OCI-LY3 (cell line): Measurements from ENCODE around the gene FAP.
A peak's percentile ranks its signal among the peaks of the same experiment; 100 is the strongest.

ENCODE experiments used
- H2AFZ ChIP-seq: fragments of 200-600, 300-600 bp; shearing (Covaris generic); 2 replicates; pipeline ENCODE4 v1.6.0; 2014; ENCODE audit warnings: antibody characterized with exemption, low read depth, low read length
- H3K27ac ChIP-seq: fragments of 200-600, 300-600 bp; sonication (generic); 2 replicates; pipeline ENCODE4 v1.5.1; 2014; ENCODE audit warnings: mild to moderate bottlenecking, low read length, moderate library complexity, mixed read lengths
- H3K27me3 ChIP-seq: fragments of 200-600, 300-600 bp; sonication (generic); 2 replicates; pipeline ENCODE4 v1.6.1; 2014; ENCODE audit warnings: low read depth, low read length, mixed read lengths
- H3K36me3 ChIP-seq: fragments of 200-600, 300-600 bp; sonication (generic); replicated peaks from 2 replicates; pipeline ENCODE3; 2014; ENCODE audit warnings: low read depth, low read length, mixed read lengths
- H3K4me1 ChIP-seq: fragments of 300-600, 200-600 bp; sonication (generic); 2 replicates; pipeline ENCODE4 v1.6.1; 2014; ENCODE audit warnings: low read length, mixed read lengths
- H3K4me2 ChIP-seq: fragments of 200-600, 300-600 bp; sonication (generic); 2 replicates; pipeline ENCODE4 v1.6.1; 2014; ENCODE audit warnings: low read length, mixed read lengths
- H3K4me3 ChIP-seq: fragments of 300-600, 200-600 bp; sonication (generic); 2 replicates; pipeline ENCODE4 v1.5.1; 2014; ENCODE audit warnings: antibody characterized with exemption, mild to moderate bottlenecking, low read length, moderate library complexity
- H3K79me2 ChIP-seq: fragments of 300-600, 200-600 bp; shearing (Covaris generic); 2 replicates; pipeline ENCODE4 v1.6.1; 2014; ENCODE audit warnings: mild to moderate bottlenecking, low read length, mixed read lengths
- H3K9ac ChIP-seq: fragments of 300-600, 200-600 bp; shearing (Covaris generic); 2 replicates; pipeline ENCODE4 v1.6.0; 2014; ENCODE audit warnings: mild to moderate bottlenecking, low read length, moderate library complexity
- H3K9me3 ChIP-seq: fragments of 200-600, 300-600 bp; shearing (Covaris generic); 2 replicates; pipeline ENCODE4 v1.6.1; 2014; ENCODE audit warnings: low read length, mixed read lengths; ENCODE audit not compliant: insufficient read depth
- H4K20me1 ChIP-seq: fragments of 200-600, 300-600 bp; sonication (generic); 2 replicates; pipeline ENCODE4 v1.6.1; 2016; ENCODE audit warnings: low read length, mixed read lengths; ENCODE audit not compliant: insufficient read depth
- CTCF ChIP-seq: fragments of 200-600, 300-600 bp; sonication (generic); IDR thresholded peaks from 2 replicates; pipeline ENCODE4 v1.5.1; 2014; ENCODE audit warnings: antibody characterized with exemption, low read length, low read depth
- EZH2phosphoT487 ChIP-seq: fragments of 200-600 bp; shearing (Covaris generic); IDR thresholded peaks from 2 replicates; pipeline ENCODE4 v1.6.1; 2018; ENCODE audit warnings: antibody characterized with exemption, mixed run types, low read depth

Gene FAP, protein sequence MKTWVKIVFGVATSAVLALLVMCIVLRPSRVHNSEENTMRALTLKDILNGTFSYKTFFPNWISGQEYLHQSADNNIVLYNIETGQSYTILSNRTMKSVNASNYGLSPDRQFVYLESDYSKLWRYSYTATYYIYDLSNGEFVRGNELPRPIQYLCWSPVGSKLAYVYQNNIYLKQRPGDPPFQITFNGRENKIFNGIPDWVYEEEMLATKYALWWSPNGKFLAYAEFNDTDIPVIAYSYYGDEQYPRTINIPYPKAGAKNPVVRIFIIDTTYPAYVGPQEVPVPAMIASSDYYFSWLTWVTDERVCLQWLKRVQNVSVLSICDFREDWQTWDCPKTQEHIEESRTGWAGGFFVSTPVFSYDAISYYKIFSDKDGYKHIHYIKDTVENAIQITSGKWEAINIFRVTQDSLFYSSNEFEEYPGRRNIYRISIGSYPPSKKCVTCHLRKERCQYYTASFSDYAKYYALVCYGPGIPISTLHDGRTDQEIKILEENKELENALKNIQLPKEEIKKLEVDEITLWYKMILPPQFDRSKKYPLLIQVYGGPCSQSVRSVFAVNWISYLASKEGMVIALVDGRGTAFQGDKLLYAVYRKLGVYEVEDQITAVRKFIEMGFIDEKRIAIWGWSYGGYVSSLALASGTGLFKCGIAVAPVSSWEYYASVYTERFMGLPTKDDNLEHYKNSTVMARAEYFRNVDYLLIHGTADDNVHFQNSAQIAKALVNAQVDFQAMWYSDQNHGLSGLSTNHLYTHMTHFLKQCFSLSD

GRCh38 chr2:162243294-162243693 is at the start of gene FAP:
FAP (minus strand) TSS chr2:162243445; CDS start chr2:162243327, 118 bp downstream.
- H3K4me3 ChIP-seq = no peak within 1 kb of the TSS
- H3K4me2 ChIP-seq = no peak within 1 kb of the TSS
- H4K20me1 ChIP-seq = no peaks in the 10 kb centered on the region
- no peak within 1 kb of the TSS for H3K9ac ChIP-seq
- no peak within 1 kb of the TSS for H2AFZ ChIP-seq
- no peak within 1 kb of the TSS for H3K27ac ChIP-seq
- H3K9me3 ChIP-seq = no peaks in the 10 kb centered on the region
- no peaks in the 10 kb centered on the region for H3K27me3 ChIP-seq
- TF ChIP-seq CTCF (no peak), EZH2phosphoT487 (no peak)
- no peaks in the 10 kb centered on the region for H3K79me2 ChIP-seq
- no peaks in the 10 kb centered on the region for H3K36me3 ChIP-seq
- H3K4me1 ChIP-seq = no peaks in the 10 kb centered on the region

- TF ChIP-seq CTCF = no peak
- TF ChIP-seq EZH2phosphoT487 = no peak
- Histone ChIP-seq H3K79me2 (no peaks in the 10 kb centered on the region), H3K36me3 (peaks cover 20% of the 10 kb centered on the region), H3K4me1 (no peaks in the 10 kb centered on the region), H3K4me2 (no peak overlapping the region), H3K9ac (no peak overlapping the region), H3K27me3 (no peaks in the 10 kb centered on the region), H4K20me1 (no peaks in the 10 kb centered on the region), H3K4me3 (no peak overlapping the region), H3K27ac (no peak overlapping the region), H3K9me3 (no peaks in the 10 kb centered on the region), H2AFZ (no peak overlapping the region)
These were observed 48.5 kb upstream of the FAP start for GRCh38 chr2:162291748-162292147.

- H3K4me2 ChIP-seq = no peak overlapping the region
- TF ChIP-seq EZH2phosphoT487 = no peak
- no peak for TF ChIP-seq CTCF
- H4K20me1 ChIP-seq = no peaks in the 10 kb centered on the region; the same call in 1 of the 2 replicates
- no peaks in the 10 kb centered on the region for H3K27me3 ChIP-seq
- H3K36me3 ChIP-seq = peaks cover 49% of the 10 kb centered on the region
- no peak overlapping the region for H3K27ac ChIP-seq
- no peak overlapping the region for H3K4me3 ChIP-seq
- no peaks in the 10 kb centered on the region for H3K9me3 ChIP-seq
- no peak overlapping the region for H2AFZ ChIP-seq
- H3K79me2 ChIP-seq = no peaks in the 10 kb centered on the region
- no peak overlapping the region for H3K9ac ChIP-seq
- peaks cover 2% of the 10 kb centered on the region for H3K4me1 ChIP-seq
These were observed 39.6 kb upstream of the FAP start for GRCh38 chr2:162282765-162283425.

- Histone ChIP-seq H2AFZ (no peak overlapping the region), H3K27me3 (no peaks in the 10 kb centered on the region), H3K4me2 (no peak overlapping the region), H3K9me3 (no peaks in the 10 kb centered on the region), H3K79me2 (no peaks in the 10 kb centered on the region), H4K20me1 (no peaks in the 10 kb centered on the region; the same call in 1 of the 2 replicates), H3K4me1 (peaks cover 10% of the 10 kb centered on the region), H3K9ac (no peak overlapping the region), H3K27ac (no peak overlapping the region), H3K4me3 (no peak overlapping the region), H3K36me3 (peaks cover 57% of the 10 kb centered on the region)
- TF ChIP-seq CTCF (peak; percentile 35), EZH2phosphoT487 (no peak)
These were observed 37.4 kb upstream of the FAP start for GRCh38 chr2:162280654-162281053.
